Endothelial cell of umbilical vein (primary cell): ENCODE data around the gene TRIM46. TPM values are rescaled to one million over a fixed set of nuclear protein-coding genes. Genes with fewer than 3 reads are reported as not detected.
"Not testable (repeated sequence)": the region's sequence is repeated elsewhere in the genome, so short reads cannot be mapped to it uniquely, and the experiment has no call there.

ENCODE experiments used
- BruUV-seq: library from RNA; stranded (reverse); fragments of 400-500 nt; replicated peaks from 2 replicates; lab custom pipeline; 2021; lab: Mats Ljungman, UMichigan
- CTCF ChIA-PET: fragments of 300-600, 350-600 bp; sonication (Branson Sonifier 250); formaldehyde crosslinking; loops from one replicate; lab custom pipeline; 2021; ENCODE audit warnings: antibody characterized with exemption, inconsistent platforms; lab: Charles Lee
- POLR2A ChIA-PET: fragments of 300-600, 350-600 bp; sonication (Branson Sonifier 250); formaldehyde crosslinking; loops from one replicate; lab custom pipeline; 2021; ENCODE audit warnings: antibody characterized with exemption, inconsistent platforms; lab: Charles Lee
- DNase-seq: peaks from one replicate; pipeline ENCODE4 v3.0.0-alpha.2; 2011; ENCODE audit warnings: low read depth, low spot score
- FAIRE-seq: peaks from 2 replicates; lab custom pipeline; 2011; peaks lifted over from hg19 to GRCh38; lab: Jason Lieb, UNC
- H2AFZ ChIP-seq: 2 replicates; pipeline ENCODE4 v1.6.0; 2012; ENCODE audit warnings: low read depth, low read length, control low read depth, inconsistent platforms
- H3K27ac ChIP-seq: 2 replicates; pipeline ENCODE4 v1.5.1; 2011; ENCODE audit warnings: low read depth, mild to moderate bottlenecking, control low read depth, low read length, moderate library complexity; ENCODE audit not compliant: insufficient read depth
- H3K27me3 ChIP-seq, 2 experiments: 2 replicates each; pipeline versions ENCODE4 v1.6.0 to v1.6.1; 2011; ENCODE audit warnings: low read length in 2 of 2, mixed read lengths in 1 of 2; ENCODE audit not compliant: control insufficient read depth in 2 of 2, insufficient read depth in 2 of 2
- H3K36me3 ChIP-seq, 2 experiments: 2 replicates in 1 of 2; 3 replicates in 1 of 2; pipeline ENCODE4 v1.5.1; 2011; ENCODE audit warnings: low read length in 2 of 2, mild to moderate bottlenecking in 1 of 2, moderate library complexity in 1 of 2; ENCODE audit not compliant: control insufficient read depth in 2 of 2, insufficient read depth in 2 of 2; ENCODE audit errors: extremely low read depth in 1 of 2
- H3K4me1 ChIP-seq: 3 replicates; pipeline ENCODE4 v1.5.1; 2011; ENCODE audit warnings: mild to moderate bottlenecking, low read length; ENCODE audit not compliant: control insufficient read depth, insufficient read depth; ENCODE audit errors: extremely low read depth
- H3K4me2 ChIP-seq: 2 replicates; pipeline ENCODE4 v1.6.1; 2011; ENCODE audit warnings: low read length, control low read depth, mixed read lengths; ENCODE audit not compliant: insufficient read depth
- H3K4me3 ChIP-seq, 3 experiments: fragments of 200-600 bp in 1 of 3; sonication (generic), shearing (Covaris generic) in 1 of 3; replicated peaks in 1 of 3; 2 replicates each; pipeline ENCODE4 v1.5.1; 2011 to 2016; ENCODE audit warnings: control low read depth in 3 of 3, low read length in 3 of 3, mild to moderate bottlenecking in 2 of 3, inconsistent platforms in 1 of 3, low read depth in 1 of 3, moderate library complexity in 1 of 3; ENCODE audit not compliant: insufficient read depth in 1 of 3
- H3K79me2 ChIP-seq: 2 replicates; pipeline ENCODE4 v1.6.0; 2012; ENCODE audit warnings: low read length, inconsistent platforms; ENCODE audit not compliant: control insufficient read depth, insufficient read depth
- H3K9ac ChIP-seq: replicated peaks from 2 replicates; pipeline ENCODE3; 2011; ENCODE audit warnings: low read length, control low read depth; ENCODE audit not compliant: insufficient read depth; ENCODE audit errors: extremely low read depth
- H3K9me1 ChIP-seq: replicated peaks from 3 replicates; pipeline ENCODE4 v1.6.0; 2011; ENCODE audit warnings: mild to moderate bottlenecking, low read length; ENCODE audit not compliant: control insufficient read depth, insufficient read depth; ENCODE audit errors: extremely low read depth
- H3K9me3 ChIP-seq: replicated peaks from 2 replicates; pipeline ENCODE4 v1.5.1; 2012; ENCODE audit warnings: low read length, inconsistent platforms; ENCODE audit not compliant: control insufficient read depth, insufficient read depth
- H4K20me1 ChIP-seq: replicated peaks from 2 replicates; pipeline ENCODE3; 2011; ENCODE audit warnings: mild to moderate bottlenecking, low read length; ENCODE audit not compliant: control insufficient read depth, insufficient read depth; ENCODE audit errors: extremely low read depth
- CTCF ChIP-seq, 2 donors: IDR thresholded peaks; 1 replicate in 1 of 2; 2 replicates in 1 of 2; pipeline ENCODE4 v1.5.1; 2011; ENCODE audit warnings: low read length in 2 of 2, mild to moderate bottlenecking in 2 of 2, moderate library complexity in 2 of 2, control low read depth in 1 of 2, inconsistent platforms in 1 of 2, low read depth in 1 of 2; ENCODE audit not compliant: insufficient read depth in 1 of 2; ENCODE audit errors: extremely low read depth in 1 of 2
- POLR2A ChIP-seq: IDR thresholded peaks from 2 replicates; pipeline ENCODE4 v1.6.1; 2012; ENCODE audit warnings: low read depth, mild to moderate bottlenecking, control low read depth, low read length
- dilution Hi-C: fragments of 300-500 bp; cut with MboI; formaldehyde crosslinking; loops from one replicate; pipeline ENCODE4 v1.15.0; 2019; ENCODE audit warnings: low sequenced_read_pairs; ENCODE audit not compliant: extremely low pct_ligation_motif_present
- intact Hi-C: fragments of 100-400 bp; cut with micrococcal nuclease; formaldehyde crosslinking; loops from one replicate; pipeline ENCODE4 v1.10.0; 2022
- polyA plus RNA-seq, 4 experiments: library from polyadenylated mRNA; depleted of rRNA in 3 of 4; stranded (reverse) in 3 of 4; unstranded in 1 of 4; fragments of >200 nt; gene quantifications; 2 replicates each; pipeline versions ENCODE4 v1.2.1 to v1.2.3, GENCODE V29; 2011 to 2012; ENCODE audit warnings: missing spikeins in 1 of 4
- total RNA-seq: library from RNA; stranded (reverse); gene quantifications from 2 replicates; pipeline ENCODE4 v1.2.3, GENCODE V29; 2021

Gene TRIM46
- total and polyA plus RNA-seq, 2 donors (not counting 3 experiments of a cell fraction or from before 2014, with no cell fraction given) = 9.5 to 10.0 TPM

GRCh38 chr1:155167166-155168104 lies 6.2 kb upstream of the TRIM46 start:
- DNase-seq (peak; percentile 91), FAIRE-seq (peak; percentile 98)
- CTCF ChIA-PET = interaction anchor here (0.6 to 8.3 kb wide), 35 partner anchors 9 to 608 kb away, joined by 3 to 673 read pairs (median 6); partner anchors contain the start of genes DPM3, EFNA1, EFNA3 and LENEP
- peaks cover 3 to 9% of the 10 kb centered on the region in 2 experiments for H3K36me3 ChIP-seq
- no peaks in the 10 kb centered on the region for H4K20me1 ChIP-seq
- dilution Hi-C loops (no loop called here), intact Hi-C loops (loop anchor here (1.0 kb wide), 5 partner anchors 27 to 122 kb away; partner anchors contain the start of genes DPM3, EFNA1 and SLC50A1)
- POLR2A ChIA-PET = interaction anchor here (0.8 to 1.7 kb wide), 3 partner anchors 33 to 76 kb away, joined by 4 to 5 read pairs (median 4); no protein-coding TSS in a partner anchor
- H2AFZ ChIP-seq = peak overlapping the region; percentile 53
- peak overlapping the region in 1 of 3 experiments; percentile 9 for H3K4me3 ChIP-seq
- H3K4me1 ChIP-seq = peaks cover 22% of the 10 kb centered on the region
- H3K9ac ChIP-seq = no peak overlapping the region
- H3K79me2 ChIP-seq = peaks cover 10% of the 10 kb centered on the region
- no peaks in the 10 kb centered on the region for H3K9me1 ChIP-seq
- no TSS peak for BruUV-seq
- no peaks in the 10 kb centered on the region for H3K9me3 ChIP-seq
- TF ChIP-seq POLR2A (no peak), CTCF (IDR thresholded peaks at IDR 0.05; ENCODE audit: extremely low read depth in 1 of 2, insufficient read depth in 1 of 2, low read depth in 1 of 2, low read length in 2 of 2) (peak; percentile 88 to 90)
- peak overlapping the region; percentile 45 for H3K27ac ChIP-seq
- no peaks in the 10 kb centered on the region for H3K27me3 ChIP-seq
- H3K4me2 ChIP-seq = no peak overlapping the region

GRCh38 chr1:155168105-155168445 lies 5.6 kb upstream of the TRIM46 start:
- dilution Hi-C loops, BruUV-seq, H3K36me3 ChIP-seq, H3K4me3 ChIP-seq, FAIRE-seq, H3K27ac ChIP-seq, H4K20me1 ChIP-seq, H2AFZ ChIP-seq, DNase-seq, intact Hi-C loops, H3K9ac ChIP-seq, H3K4me2 ChIP-seq, H3K9me1 ChIP-seq, H3K9me3 ChIP-seq, H3K27me3 ChIP-seq: not testable (repeated sequence)
- H3K4me1 ChIP-seq = peaks cover 22% of the 10 kb centered on the region
- H3K79me2 ChIP-seq = peaks cover 16% of the 10 kb centered on the region
- ChIA-PET CTCF (interaction anchor here (0.6 to 8.3 kb wide), 33 partner anchors 10 to 608 kb away, joined by 3 to 673 read pairs (median 6); partner anchors contain the start of genes DPM3, EFNA1, EFNA3 and LENEP), POLR2A (interaction anchor here (1.7 kb wide), 1 partner anchor 76 kb away, joined by 5 read pairs; no protein-coding TSS in a partner anchor)
